ENCODE measurements around the gene TAF11. TPM values are rescaled to one million over a fixed set of nuclear protein-coding genes. Genes with fewer than 3 reads are reported as not detected.

TAF11 gene
- total and polyA plus RNA-seq, 4 experiments from 2014 or later = 16.5 to 26.1 (median 22.5) TPM

- peaks cover 21 to 36% (median 32%) of the 10 kb centered on the region in 4 donors for H3K4me1 Mint-ChIP-seq
- H3K27ac ChIP-seq (ENCODE audit: low read depth, low read length) = no peak overlapping the region
- H3K27ac Mint-ChIP-seq = no peak overlapping the region
- ChIA-PET CTCF (ENCODE audit: partially characterized antibody) (no interaction called here), POLR2A (ENCODE audit: partially characterized antibody) (interaction anchor here (2.9 kb wide), 1 partner anchor 26 kb away, joined by 15 read pairs; the partner anchor contains the start of genes ANKS1A and TAF11)
- intact Hi-C loops (cut with micrococcal nuclease) = no loop called here
- no peak overlapping the region for H3K4me3 Mint-ChIP-seq
- H3K36me3 Mint-ChIP-seq = peaks cover 4 to 8% of the 10 kb centered on the region in 2 donors
- H3K9me3 ChIP-seq (ENCODE audit: control insufficient read depth in 1 of 2, low read length in 2 of 2) = no peaks in the 10 kb centered on the region
- no peaks in the 10 kb centered on the region for H3K9me3 Mint-ChIP-seq
- H3K27me3 ChIP-seq (ENCODE audit: insufficient read depth, low read length) = no peaks in the 10 kb centered on the region
- DNase-seq = no peak
- no peaks in the 10 kb centered on the region for H3K36me3 ChIP-seq (ENCODE audit: insufficient read depth, low read length)
- peaks cover 25% of the 10 kb centered on the region for H3K4me1 ChIP-seq (ENCODE audit: insufficient read depth, low read length)
- no peaks in the 10 kb centered on the region for H3K27me3 Mint-ChIP-seq
- no peak overlapping the region for H3K4me3 ChIP-seq (ENCODE audit: low read length in 2 of 2)
Measured at GRCh38 chr6:34914358-34914757, 26.5 kb upstream of the TAF11 start.

GRCh38 chr6:34912715-34913464, 25.0 kb upstream of the TAF11 start:
- Histone ChIP-seq H3K9me3 (ENCODE audit: control insufficient read depth in 1 of 2, low read length in 2 of 2) (no peaks in the 10 kb centered on the region), H3K4me1 (ENCODE audit: insufficient read depth, low read length) (peaks cover 25% of the 10 kb centered on the region), H3K27ac (ENCODE audit: low read depth, low read length) (no peak overlapping the region), H3K36me3 (ENCODE audit: insufficient read depth, low read length) (no peaks in the 10 kb centered on the region), H3K4me3 (ENCODE audit: low read length in 2 of 2) (peak overlapping the region in 1 of 2 donors; percentile 25), H3K27me3 (ENCODE audit: insufficient read depth, low read length) (no peaks in the 10 kb centered on the region)
- ChIA-PET POLR2A (ENCODE audit: partially characterized antibody) (interaction anchor here (2.9 kb wide), 1 partner anchor 25 kb away, joined by 15 read pairs; the partner anchor contains the start of genes ANKS1A and TAF11), CTCF (ENCODE audit: partially characterized antibody) (no interaction called here)
- no peaks in the 10 kb centered on the region for H3K27me3 Mint-ChIP-seq
- H3K4me3 Mint-ChIP-seq = peak overlapping the region; percentile 10 to 79 (median 59)
- DNase-seq = peak; percentile 50 to 65 (median 61)
- peaks cover 0 to 3% of the 10 kb centered on the region in 2 donors for H3K36me3 Mint-ChIP-seq
- intact Hi-C loops (cut with micrococcal nuclease) = loop anchor here (1.0 kb wide), 1 partner anchor 24 kb away; the partner anchor contains the start of gene ANKS1A
- H3K9me3 Mint-ChIP-seq = no peaks in the 10 kb centered on the region
- H3K4me1 Mint-ChIP-seq = peaks cover 21 to 40% (median 32%) of the 10 kb centered on the region in 4 donors
- peak overlapping the region in 6 of 7 donors; percentile 1 to 76 (median 53) for H3K27ac Mint-ChIP-seq

GRCh38 chr6:34911822-34912221, 24.0 kb upstream of the TAF11 start:
- POLR2A ChIA-PET (ENCODE audit: partially characterized antibody) = interaction anchor here (2.5 kb wide), 1 partner anchor 23 kb away, joined by 9 read pairs; the partner anchor contains the start of genes ANKS1A and TAF11
- Mint-ChIP-seq H3K36me3 (no peaks in the 10 kb centered on the region), H3K27me3 (no peaks in the 10 kb centered on the region)

GRCh38 chr6:34909320-34909883, 21.6 kb upstream of the TAF11 start:
- peak overlapping the region in 1 of 8 donors; percentile 1 for H3K4me3 Mint-ChIP-seq
- H3K27me3 ChIP-seq (ENCODE audit: insufficient read depth, low read length) = no peaks in the 10 kb centered on the region
- H3K36me3 ChIP-seq (ENCODE audit: insufficient read depth, low read length) = no peaks in the 10 kb centered on the region
- H3K4me1 Mint-ChIP-seq = peaks cover 23 to 40% (median 31%) of the 10 kb centered on the region in 4 donors
- DNase-seq = no peak
- H3K9me3 ChIP-seq (ENCODE audit: control insufficient read depth in 1 of 2, low read length in 2 of 2) = no peaks in the 10 kb centered on the region
- H3K4me3 ChIP-seq (ENCODE audit: low read length in 2 of 2) = no peak overlapping the region
- ChIA-PET CTCF (ENCODE audit: partially characterized antibody) (interaction anchor here (1.5 kb wide), 1 partner anchor 10 kb away, joined by 3 read pairs; no protein-coding TSS in a partner anchor), POLR2A (ENCODE audit: partially characterized antibody) (interaction anchor here (2.5 kb wide), 1 partner anchor 21 kb away, joined by 9 read pairs; the partner anchor contains the start of genes ANKS1A and TAF11)
- intact Hi-C loops (cut with micrococcal nuclease) = no loop called here
- peak overlapping the region in 1 of 7 donors; percentile 6 for H3K27ac Mint-ChIP-seq
- no peak overlapping the region for H3K27ac ChIP-seq (ENCODE audit: low read depth, low read length)
- H3K27me3 Mint-ChIP-seq = no peaks in the 10 kb centered on the region
- peaks cover 25% of the 10 kb centered on the region for H3K4me1 ChIP-seq (ENCODE audit: insufficient read depth, low read length)
- no peaks in the 10 kb centered on the region for H3K9me3 Mint-ChIP-seq
- H3K36me3 Mint-ChIP-seq = peaks cover 0 to 11% of the 10 kb centered on the region in 2 donors

More at GRCh38 chr6:34911822-34912221, 24.0 kb upstream of the TAF11 start:
- H3K27me3 ChIP-seq (ENCODE audit: insufficient read depth, low read length) = no peaks in the 10 kb centered on the region
- no peak overlapping the region for H3K27ac ChIP-seq (ENCODE audit: low read depth, low read length)
- DNase-seq = no peak
- peaks cover 21 to 40% (median 32%) of the 10 kb centered on the region in 4 donors for H3K4me1 Mint-ChIP-seq
- intact Hi-C loops (cut with micrococcal nuclease) = loop anchor here (1.0 kb wide), 1 partner anchor 23 kb away; the partner anchor contains the start of gene ANKS1A
- no peaks in the 10 kb centered on the region for H3K36me3 ChIP-seq (ENCODE audit: insufficient read depth, low read length)
- H3K27ac Mint-ChIP-seq = peak overlapping the region in 1 of 7 donors; percentile 10
- H3K9me3 Mint-ChIP-seq = no peaks in the 10 kb centered on the region
- H3K4me1 ChIP-seq (ENCODE audit: insufficient read depth, low read length) = peaks cover 25% of the 10 kb centered on the region
- CTCF ChIA-PET (ENCODE audit: partially characterized antibody) = no interaction called here
- H3K4me3 ChIP-seq (ENCODE audit: low read length in 2 of 2) = no peak overlapping the region
- H3K4me3 Mint-ChIP-seq = no peak overlapping the region
- no peaks in the 10 kb centered on the region for H3K9me3 ChIP-seq (ENCODE audit: control insufficient read depth in 1 of 2, low read length in 2 of 2)

- peaks cover 21% of the 10 kb centered on the region for H3K4me1 ChIP-seq (ENCODE audit: insufficient read depth, low read length)
- ChIA-PET POLR2A (ENCODE audit: partially characterized antibody) (no interaction called here), CTCF (ENCODE audit: partially characterized antibody) (no interaction called here)
- Mint-ChIP-seq H3K9me3 (no peaks in the 10 kb centered on the region), H3K27me3 (no peaks in the 10 kb centered on the region), H3K4me1 (peaks cover 23 to 35% (median 27%) of the 10 kb centered on the region in 4 donors), H3K27ac (no peak overlapping the region), H3K36me3 (peaks cover 0 to 11% of the 10 kb centered on the region in 2 donors), H3K4me3 (no peak overlapping the region)
- no peak overlapping the region for H3K4me3 ChIP-seq (ENCODE audit: low read length in 2 of 2)
- no peak for DNase-seq
- no peaks in the 10 kb centered on the region for H3K27me3 ChIP-seq (ENCODE audit: insufficient read depth, low read length)
- H3K9me3 ChIP-seq (ENCODE audit: control insufficient read depth in 1 of 2, low read length in 2 of 2) = no peaks in the 10 kb centered on the region
- H3K36me3 ChIP-seq (ENCODE audit: insufficient read depth, low read length) = no peaks in the 10 kb centered on the region
- no peak overlapping the region for H3K27ac ChIP-seq (ENCODE audit: low read depth, low read length)
- intact Hi-C loops (cut with micrococcal nuclease) = no loop called here
Measured at GRCh38 chr6:34908194-34908593, 20.4 kb upstream of the TAF11 start.

- no peak for DNase-seq
- Mint-ChIP-seq H3K27me3 (no peaks in the 10 kb centered on the region), H3K4me3 (no peak overlapping the region), H3K4me1 (peaks cover 12 to 21% (median 16%) of the 10 kb centered on the region in 4 donors), H3K27ac (no peak overlapping the region), H3K9me3 (no peaks in the 10 kb centered on the region), H3K36me3 (peaks cover 1 to 14% of the 10 kb centered on the region in 2 donors)
- CTCF ChIA-PET (ENCODE audit: partially characterized antibody) = no interaction called here
- intact Hi-C loops (cut with micrococcal nuclease) = no loop called here
- POLR2A ChIA-PET (ENCODE audit: partially characterized antibody) = no interaction called here
- H3K27ac ChIP-seq (ENCODE audit: low read depth, low read length) = no peak overlapping the region
- H3K4me1 ChIP-seq (ENCODE audit: insufficient read depth, low read length) = peaks cover 7% of the 10 kb centered on the region
- no peaks in the 10 kb centered on the region for H3K36me3 ChIP-seq (ENCODE audit: insufficient read depth, low read length)
- no peaks in the 10 kb centered on the region for H3K27me3 ChIP-seq (ENCODE audit: insufficient read depth, low read length)
- H3K9me3 ChIP-seq (ENCODE audit: control insufficient read depth in 1 of 2, low read length in 2 of 2) = no peaks in the 10 kb centered on the region
- no peak overlapping the region for H3K4me3 ChIP-seq (ENCODE audit: low read length in 2 of 2)
Measured at GRCh38 chr6:34906826-34907225, 19.0 kb upstream of the TAF11 start.

GRCh38 chr6:34904990-34905613, 17.3 kb upstream of the TAF11 start:
- Mint-ChIP-seq H3K4me3 (no peak overlapping the region), H3K27me3 (no peaks in the 10 kb centered on the region), H3K36me3 (peaks cover 1 to 15% of the 10 kb centered on the region in 2 donors), H3K27ac (no peak overlapping the region), H3K4me1 (peaks cover 4 to 9% (median 7%) of the 10 kb centered on the region in 4 donors), H3K9me3 (no peaks in the 10 kb centered on the region)
- Histone ChIP-seq H3K4me3 (ENCODE audit: low read length in 2 of 2) (no peak overlapping the region), H3K36me3 (ENCODE audit: insufficient read depth, low read length) (no peaks in the 10 kb centered on the region), H3K4me1 (ENCODE audit: insufficient read depth, low read length) (no peaks in the 10 kb centered on the region), H3K9me3 (ENCODE audit: control insufficient read depth in 1 of 2, low read length in 2 of 2) (no peaks in the 10 kb centered on the region), H3K27me3 (ENCODE audit: insufficient read depth, low read length) (no peaks in the 10 kb centered on the region), H3K27ac (ENCODE audit: low read depth, low read length) (no peak overlapping the region)
- intact Hi-C loops (cut with micrococcal nuclease) = no loop called here
- POLR2A ChIA-PET (ENCODE audit: partially characterized antibody) = no interaction called here
- DNase-seq = no peak
- CTCF ChIA-PET (ENCODE audit: partially characterized antibody) = interaction anchor here (0.5 kb wide), 1 partner anchor 85 kb away, joined by 3 read pairs; no protein-coding TSS in a partner anchor
